IPS-NIHi7 (cell line): ENCODE data around the gene TLE3.

Experiments used
- DNase-seq: peaks from one replicate; pipeline ENCODE4 v3.0.0; 2012; ENCODE audit warnings: mixed read lengths; ENCODE audit errors: extremely low spot score

Gene TLE3

DNA sequence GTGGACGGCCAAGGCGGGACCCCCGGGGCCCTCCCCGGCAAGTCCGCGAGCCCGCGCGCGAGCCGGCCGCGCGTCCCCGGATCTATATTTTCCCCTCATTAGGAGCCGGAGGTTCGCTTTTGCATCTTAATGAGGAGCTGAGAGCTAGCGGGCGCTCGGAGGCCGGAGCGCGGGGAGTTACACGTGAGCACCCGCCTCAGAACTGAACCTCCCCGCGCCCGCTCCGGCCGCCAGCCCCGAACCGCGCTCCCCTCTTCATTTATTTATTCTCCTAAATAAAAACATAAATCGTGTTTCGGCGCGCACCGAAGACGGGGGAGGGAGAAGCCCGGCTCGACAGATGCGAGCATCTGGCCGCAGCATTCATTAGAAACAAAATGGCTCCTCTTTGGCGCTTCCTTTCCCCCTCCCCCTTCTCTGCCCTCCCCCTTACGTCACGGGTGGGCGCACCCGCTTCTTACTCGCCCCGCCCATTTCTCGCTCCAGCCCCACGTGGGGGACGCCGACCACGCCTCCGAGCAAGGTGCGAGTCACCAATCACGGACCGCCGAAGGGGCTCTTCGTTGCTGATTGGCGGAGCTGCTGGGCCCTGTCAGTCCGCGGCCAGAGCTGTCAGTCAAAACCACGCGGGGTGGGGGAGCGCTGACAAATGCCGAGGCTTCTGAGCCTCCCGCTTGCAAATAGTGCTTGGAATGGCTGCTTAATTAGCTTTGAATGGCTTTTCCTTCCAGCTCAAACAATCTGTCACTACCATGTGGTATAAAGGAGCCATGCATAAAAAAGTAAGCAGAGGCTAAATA lies 1.6 kb upstream of the TLE3 start:
- DNase-seq = peak; percentile 98

DNA sequence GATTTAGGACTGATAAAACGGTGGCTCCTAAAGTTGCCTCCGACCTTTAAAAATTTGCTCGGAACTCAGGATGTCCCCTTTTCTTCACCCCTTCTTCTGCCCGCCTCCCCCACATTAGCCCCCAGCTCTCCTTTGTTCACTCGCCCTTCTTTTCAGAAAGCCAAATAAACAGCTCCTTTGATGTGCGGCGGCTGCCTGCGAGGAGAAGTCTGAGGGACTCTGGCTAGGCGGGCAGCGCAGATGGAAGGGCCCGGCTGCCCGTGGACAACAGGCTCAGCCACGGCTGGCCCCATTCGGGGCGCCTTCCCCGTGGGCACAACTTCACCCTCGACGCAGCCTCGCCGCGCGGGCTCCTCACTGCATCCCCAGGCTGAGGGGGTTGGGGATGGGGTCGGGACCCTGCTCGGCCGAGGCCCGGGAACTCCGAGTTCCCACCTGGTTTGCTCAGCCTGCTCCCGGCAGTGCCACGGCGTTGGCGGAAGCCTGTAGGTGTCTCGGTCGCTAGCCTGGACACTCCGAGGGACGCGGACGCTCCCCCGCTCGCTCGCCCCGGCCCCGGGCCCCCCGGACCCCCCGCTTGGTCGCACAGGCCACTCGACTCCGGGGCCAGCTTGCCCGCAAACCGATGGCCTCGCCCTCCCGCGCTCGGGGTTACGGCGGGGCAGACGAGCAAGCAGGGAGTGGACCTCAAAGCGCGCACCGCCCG lies 897 bp upstream of the TLE3 start:
- DNase-seq = no peak

DNA sequence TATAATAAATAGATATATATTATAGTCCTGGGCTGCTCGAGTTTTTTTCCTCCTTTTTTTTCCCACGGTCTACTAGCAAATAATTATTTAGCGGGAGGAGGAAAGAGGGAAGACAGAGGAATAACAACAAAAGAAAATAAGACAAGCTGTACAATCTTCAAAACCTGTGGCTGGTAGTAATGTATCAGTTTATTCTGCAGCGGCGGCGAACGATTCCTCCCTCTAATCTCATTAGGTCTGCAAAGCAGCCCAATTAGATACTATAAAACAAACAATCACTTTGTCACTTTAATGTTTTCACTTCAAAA lies 390 bp upstream of the TLE3 start:
- DNase-seq = no peak

DNA sequence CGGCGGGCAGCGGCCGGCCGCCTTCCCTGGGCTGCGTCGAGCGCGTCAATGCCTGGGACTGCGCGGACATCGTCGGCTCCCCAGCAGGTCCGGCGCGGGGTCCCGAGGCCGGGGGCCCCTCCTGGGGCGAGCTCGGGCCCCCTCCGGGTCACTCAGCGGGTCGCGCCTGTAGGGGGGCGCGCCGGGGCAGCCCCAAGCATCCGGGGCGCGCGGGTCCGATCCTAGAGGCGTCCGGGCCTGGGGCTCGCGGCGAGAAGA lies 725 bp downstream of the TLE3 start:
- no peak for DNase-seq

DNA sequence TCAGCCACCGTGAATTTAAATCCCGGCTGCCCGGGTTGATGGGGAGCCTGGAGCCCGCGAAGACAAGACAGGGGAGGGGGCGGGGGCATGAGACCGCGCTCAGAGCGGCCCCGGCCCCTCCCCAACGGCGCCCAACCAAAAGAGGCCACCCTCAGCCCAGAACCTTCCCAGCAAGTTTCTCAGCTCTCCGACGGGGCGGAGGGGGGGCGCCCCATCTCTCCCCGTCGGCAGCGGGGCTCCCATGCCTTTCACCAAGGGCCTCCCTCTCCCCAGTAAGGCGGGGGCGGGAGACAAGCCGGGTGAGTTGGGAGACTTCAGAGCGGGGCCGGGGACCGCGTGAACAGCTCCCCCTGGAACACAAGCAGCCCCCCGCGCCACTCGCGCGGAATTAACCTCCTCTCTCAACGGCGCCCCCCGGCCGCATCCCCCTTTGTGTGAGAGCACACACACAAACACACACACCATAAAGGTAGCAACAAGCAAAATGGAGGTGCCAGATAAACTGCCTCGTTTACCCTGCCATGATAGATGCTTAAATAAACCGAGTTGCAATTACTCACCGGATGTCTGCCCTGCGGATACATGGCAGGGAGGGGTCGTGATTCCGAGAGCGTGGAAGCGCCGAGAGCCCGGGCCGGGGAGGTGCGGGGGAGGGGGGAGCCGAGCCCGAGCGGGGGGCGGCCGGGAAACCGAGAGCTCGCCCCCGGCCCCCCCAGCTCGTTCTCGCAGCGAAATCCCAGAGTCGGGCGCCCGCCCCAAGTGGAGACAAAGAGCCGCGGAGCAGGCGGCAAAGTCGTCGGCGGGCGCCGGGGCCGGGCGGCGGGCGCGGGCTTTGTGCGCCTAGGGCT lies 1.3 kb downstream of the TLE3 start:
- no peak for DNase-seq

DNA sequence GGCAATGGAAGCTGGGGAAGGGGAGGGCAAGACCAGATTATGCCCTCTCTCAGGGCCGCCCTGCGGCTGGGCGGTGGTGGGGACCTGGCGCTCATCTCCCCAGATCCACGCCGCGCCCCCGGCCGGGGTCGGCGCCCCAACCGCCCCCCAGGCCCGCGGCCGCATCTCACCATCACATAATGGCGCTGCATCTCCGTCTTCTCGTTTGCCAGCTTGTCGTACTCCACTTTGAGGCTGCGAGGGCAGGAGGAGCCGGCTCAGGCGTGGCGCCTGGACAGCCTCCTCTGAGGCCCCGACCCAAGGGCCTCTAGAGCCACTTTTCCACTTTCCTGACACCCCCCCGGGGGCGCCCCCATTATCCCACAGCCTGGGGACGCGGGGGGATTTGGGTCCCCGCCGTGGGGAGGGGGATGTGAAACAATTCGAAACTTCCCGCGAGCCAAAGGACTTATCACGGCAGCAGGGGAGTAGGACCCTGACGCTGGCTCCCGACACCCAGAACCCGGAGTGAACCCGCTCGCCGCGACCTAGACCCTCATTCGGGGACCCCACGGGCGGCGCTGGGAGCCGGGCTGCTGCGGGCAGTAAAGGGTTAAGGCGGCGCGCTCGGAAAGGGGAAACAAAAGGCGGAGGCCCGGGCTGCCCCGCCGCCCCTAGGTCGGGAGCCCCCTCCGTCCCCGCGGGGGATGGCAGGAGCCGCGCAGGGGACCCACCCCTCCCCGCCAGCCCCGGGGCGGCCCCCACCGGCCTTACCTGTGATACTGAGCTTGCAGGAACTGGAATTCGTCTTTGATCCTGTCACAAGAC lies 2.1 kb downstream of the TLE3 start:
- no peak for DNase-seq

DNA sequence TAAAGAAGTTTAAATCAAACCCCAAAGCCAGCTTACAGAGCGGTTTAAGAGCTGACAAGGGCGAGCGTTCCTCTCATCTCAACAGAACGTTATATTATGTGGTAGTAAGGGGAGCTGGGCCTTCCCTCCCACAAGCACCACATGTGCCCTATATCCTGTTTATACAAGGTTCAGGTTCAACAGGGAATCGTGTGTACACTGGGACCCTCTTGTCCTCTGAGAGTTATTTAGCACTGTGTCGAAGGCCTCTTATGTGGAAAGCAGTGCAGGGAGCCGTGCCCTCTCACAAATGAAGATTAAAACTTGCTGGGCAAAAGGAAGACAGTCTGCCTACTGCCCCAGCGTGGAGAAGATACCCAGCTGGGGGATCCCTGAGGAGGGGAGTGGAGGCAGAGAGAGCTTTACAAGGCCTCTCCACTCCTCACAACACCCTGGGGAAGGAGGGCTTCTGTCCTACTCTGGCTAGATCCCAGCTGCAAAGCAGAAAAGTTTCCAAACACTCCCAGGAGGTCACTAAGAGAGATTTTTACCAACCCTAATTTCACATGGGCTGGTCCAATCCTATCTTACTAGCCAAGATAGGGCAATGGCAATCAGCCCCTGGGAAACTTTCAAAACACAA lies 2.9 kb downstream of the TLE3 start:
- DNase-seq = no peak

DNA sequence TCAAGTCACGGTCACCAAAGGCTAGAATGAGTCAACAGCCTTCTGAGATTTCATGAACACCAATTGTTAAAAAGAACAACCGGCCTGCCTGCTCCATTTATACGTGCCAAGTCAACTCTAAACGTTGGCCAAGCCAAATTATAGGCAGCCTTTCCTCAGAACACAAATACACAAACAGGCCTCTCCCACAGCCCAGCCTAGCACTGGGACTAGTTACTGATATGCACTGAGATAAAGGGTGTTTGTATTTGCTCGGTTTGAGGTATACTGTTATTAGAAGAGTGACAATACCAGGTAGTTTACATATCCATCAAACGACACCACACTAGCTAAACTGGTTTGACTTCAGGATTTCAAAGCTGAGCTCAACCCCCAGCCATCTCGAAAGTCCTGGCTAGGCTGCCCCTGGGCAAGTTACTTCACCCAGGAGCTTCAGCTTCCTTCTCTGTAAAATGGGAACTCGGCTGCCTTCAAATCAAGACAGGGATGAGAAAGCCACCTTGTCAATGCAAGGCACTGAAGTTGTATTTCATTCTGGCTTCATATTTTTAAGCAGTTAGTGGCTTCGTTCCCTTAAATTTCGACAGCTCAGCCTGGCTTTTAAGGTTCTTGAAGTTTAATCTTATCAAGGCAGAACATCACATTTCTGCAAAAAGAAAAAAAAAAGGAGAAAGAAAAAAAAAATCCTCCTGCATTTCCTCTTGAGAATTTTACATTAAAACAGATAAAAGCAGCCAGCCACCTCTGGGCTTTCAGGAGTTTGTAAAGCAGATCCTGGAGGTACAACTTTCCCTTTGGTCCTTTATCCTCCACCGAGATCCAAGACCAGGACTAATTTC lies 4.0 kb downstream of the TLE3 start:
- no peak for DNase-seq

DNA sequence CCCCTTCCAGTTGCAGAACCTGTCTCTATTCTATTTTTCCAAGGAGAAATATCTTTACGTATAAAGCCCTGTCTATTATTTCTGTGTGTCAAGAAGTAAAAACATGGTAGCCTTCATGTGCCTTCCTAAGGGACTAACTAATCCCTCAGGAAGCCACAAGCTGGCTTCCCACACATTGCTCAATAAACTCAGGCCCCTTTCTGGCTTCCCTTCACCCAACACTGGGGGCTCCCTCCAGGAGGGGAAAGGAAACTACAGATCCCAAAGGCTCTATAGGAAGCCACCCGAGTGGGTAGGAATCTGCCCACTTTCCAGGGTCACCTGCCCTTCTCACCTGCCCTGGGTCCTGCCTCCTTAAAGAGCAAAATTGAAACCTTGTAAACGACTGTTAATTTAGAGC lies 4.6 kb downstream of the TLE3 start:
- DNase-seq = no peak

DNA sequence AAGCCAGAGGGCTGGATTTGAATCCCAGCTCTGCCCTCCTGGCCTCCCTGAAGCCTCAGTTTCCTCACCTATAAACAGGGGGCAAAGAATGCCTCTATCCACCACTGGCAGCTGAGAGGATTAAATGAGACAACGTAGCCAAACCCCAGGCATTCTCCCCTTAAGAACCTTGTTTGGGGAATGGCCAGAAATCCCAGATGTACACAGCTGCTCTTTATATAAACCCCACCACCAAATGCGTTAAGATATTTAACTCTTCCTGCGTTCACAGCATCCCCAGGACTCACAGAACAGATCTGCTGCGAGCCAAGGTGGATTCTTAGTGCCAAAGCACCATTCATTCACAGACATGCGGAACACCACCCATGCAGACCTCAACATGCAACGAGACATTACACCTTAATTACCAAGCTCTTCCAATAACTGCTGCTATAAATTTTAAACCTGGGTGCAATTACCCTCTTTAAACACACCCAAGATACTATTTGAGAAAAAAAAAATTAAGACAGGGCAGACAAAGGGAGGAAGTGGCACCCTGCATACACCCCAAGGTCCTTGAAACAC lies 5.2 kb downstream of the TLE3 start:
- no peak for DNase-seq

DNA sequence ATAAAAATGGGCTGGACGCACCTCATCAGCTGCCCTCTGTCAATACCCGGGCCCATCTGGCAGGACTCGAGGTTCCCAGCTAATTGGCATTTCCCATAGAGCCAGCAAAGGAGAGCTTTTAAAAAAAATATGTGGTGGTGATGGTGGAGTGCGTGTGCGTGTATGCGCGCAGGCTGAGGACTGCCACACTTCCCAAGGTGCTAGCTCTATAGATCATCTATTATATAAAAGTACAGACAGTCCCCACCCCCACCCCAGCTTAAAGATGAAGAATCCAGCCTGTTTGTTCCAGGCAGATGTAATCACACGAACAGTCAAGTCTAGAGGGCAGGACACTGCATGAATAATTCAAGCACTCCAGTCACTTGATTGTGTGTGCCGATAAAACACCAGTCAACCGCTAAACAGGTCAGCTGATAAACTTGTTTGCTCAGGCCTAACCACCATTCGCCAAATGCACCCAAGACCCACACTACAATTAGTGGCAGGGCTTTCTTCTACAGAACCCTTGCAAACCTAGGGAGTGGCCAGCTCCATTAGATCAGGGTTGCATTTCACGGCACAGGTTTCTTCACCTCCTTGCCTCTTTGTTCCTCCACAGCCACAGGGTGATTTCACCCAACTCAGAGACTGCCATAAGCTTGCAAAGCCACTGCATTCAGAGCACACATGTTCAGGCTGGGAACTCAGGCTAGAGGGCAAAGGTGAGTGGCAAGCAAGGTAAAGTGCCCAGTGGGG lies 5.8 kb downstream of the TLE3 start:
- DNase-seq = no peak

DNA sequence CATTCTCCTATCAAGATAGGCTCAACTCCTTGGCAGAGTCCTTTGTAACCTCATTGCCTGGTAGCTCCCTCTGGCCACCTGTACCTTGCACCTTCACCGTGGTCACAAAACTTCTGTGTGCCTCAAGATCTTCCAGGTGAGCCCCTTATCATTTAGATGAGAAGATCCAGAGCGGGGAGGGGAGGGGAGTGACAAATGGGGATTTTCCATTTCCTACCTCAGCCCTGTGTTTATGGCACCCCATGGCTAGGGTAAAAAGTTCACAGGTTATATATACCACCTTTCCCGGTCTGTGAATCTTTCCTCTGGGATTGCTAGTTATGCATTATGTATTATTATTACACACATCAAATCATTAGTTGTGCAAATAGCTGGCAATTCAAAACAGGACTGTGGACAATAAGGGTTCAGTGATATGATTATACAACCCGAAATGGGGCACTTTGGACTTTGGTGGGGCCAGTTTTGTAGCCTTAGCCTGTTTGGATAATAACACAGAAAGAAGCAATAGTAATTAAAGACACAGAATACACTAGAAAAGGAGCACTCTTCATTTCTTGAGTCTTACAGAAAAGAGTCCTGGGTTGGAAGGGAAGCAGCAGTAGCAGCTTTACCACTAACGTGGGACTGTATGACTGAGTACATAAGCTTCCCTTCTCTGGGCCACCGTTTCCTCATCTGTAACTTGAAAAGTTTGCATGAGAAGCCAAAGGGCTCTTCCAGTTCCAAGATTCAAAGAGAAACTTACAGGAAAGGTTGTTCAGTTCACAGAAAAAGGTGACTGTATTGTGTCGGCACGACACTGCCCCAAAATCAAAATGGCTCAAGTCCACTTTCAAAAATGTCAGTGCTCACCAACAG lies 7.1 kb downstream of the TLE3 start:
- DNase-seq = no peak

DNA sequence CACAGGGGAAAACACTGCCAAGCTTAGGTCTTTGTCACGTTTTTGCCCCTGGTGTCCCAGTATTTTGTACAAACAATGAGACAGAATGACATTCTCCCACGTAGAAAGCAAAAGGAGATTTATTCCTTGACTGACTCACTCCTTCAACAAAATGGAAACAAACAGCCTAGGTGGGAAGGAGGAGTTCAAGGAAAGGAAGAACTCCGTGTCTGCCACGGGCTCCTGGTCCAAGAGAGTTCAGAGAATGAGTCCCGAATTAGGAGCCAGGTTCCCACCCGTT lies 8.1 kb downstream of the TLE3 start:
- no peak for DNase-seq

DNA sequence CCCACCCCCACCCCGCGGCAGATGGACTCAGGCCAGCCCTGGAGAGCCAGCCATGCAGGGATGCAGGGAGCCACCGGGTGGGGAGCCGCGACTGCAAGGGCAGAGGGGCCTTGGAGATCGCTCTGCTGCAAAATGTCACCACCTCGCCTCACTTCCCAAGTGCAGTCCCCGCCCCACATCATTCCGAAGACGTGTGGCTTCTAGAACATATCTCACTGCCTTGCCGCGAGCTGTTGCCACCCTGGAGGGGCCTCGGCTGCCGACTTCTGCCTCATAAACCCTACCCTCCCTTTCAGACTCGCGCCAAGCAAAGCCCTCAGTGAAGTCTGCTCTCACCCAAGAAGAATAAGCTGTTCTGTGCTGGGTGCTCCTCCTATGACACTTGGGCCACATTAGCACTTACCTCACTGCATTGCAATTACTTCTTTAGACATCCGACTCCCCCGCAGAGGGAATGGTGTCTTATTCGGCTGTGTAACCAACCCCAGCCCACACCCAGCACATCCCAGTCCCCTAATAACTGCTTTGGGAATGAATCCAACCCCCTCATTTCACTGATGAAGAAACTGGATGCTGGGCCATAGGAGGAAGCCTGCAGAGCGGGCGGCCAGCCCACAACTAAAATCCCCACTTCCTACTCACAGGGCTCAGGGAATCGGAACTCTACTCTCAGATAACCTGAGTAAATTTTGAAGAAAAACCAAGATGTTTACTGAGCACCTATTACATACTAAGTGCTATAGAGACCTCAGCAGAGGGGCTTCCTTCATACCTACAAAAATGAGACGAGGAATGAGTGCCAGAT lies 8.6 kb downstream of the TLE3 start:
- DNase-seq = no peak

DNA sequence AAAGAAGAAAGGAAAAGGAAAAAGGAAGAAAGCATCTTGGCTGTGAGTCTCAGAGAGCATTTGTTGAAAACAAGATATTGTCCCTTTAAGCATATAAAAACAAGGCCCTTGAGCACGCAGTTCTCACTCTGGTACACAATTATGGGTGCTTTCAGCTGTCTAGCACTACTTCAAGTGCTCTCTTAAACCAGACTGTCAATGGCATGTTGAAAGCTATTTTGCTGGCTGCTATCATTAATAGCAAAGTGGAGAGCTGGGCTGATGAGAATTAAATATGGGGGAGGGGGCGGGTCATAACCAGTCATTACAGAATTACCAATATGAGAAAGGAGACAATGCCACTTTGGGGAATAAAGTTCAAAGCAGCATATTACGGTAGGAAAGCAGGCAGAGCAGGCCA lies 9.3 kb downstream of the TLE3 start:
- DNase-seq = no peak

DNA sequence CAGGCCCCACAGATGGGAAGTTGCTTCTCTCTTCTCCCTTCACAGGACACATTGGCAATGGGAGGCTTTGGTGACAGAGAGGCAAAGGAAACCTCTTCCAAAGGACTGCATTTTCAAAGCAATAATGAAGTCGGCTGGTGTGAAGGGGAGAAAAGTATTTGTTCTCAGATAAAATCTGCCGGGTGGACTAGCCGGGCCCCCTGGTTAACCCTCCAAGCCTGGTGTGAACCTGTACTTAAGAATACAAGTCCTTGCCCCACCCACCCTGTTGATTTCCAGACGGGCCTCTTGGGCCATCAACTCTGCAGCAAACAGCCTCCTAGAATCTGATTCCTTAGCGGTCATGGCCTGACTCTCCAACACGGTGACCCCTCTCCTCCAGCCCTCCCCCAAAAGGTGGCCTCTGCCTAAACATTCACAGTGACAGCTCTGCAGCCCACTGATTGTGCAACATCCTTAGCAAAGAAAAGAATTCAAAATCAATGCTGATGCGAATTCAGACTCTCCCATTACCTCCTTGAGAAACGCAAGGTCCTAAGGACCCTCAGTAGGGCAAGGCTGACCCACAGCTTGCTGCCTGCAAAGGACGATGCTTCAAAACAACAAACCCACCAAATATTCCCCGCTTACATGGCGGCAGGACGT lies 9.9 kb downstream of the TLE3 start:
- DNase-seq = no peak

DNA sequence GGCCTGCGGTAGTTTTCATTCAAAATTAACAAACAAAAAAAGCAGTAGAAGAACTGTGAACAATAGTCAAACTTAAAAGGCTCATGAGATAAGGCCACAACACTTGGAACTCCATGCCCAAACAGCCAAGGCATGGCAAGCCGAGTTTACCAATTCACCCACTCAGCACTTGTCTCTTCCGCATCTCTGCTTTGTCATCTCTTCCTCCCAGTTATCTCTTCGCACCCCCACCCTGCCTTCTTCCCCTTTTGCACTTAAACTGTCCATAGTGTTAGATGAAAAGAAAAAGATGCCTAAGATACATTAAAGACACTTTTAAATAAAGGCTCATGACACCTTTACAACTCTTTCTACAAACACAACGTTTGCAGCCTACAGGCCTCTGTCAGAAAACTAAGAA lies 11.1 kb downstream of the TLE3 start:
- no peak for DNase-seq

DNA sequence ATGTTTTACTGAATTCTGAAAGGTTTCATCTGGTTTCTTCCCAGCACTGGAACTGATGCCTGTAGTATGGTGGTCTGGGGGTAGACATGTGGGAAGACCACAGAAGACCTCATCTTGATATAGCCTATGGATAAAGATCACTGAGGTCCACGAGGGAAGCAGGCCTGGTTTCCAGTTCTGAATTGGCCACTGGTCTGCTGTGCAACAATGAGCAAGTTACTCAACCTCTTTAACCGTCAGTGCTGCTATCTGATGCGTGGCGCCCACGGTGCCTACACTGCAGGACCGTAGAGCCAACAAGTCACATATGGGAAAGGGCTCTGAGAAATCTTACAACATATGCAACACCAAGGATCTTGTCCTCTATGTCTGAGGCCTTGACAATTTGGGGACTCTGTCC lies 13.3 kb downstream of the TLE3 start:
- DNase-seq = no peak
